GM18951 (cell line): ENCODE data around the gene IFITM10.

Source experiments
- POLR2A ChIP-seq: IDR thresholded peaks from 4 replicates; pipeline ENCODE4 v1.6.1; 2011; ENCODE audit warnings: mild to moderate bottlenecking; ENCODE audit not compliant: insufficient read length, insufficient read depth; ENCODE audit errors: extremely low read depth
- in situ Hi-C: fragments of 300-500 bp; cut with MboI; formaldehyde crosslinking; loops from one replicate; pipeline ENCODE4 v1.12.0; 2022; ENCODE audit warnings: low sequenced_read_pairs, mixed read lengths, inconsistent platforms; ENCODE audit not compliant: unreplicated experiment

The IFITM10 gene

GRCh38 chr11:1750481-1750839 is at the start of gene IFITM10:
TSS of gene IFITM10 (minus strand) at chr11:1750595. CDS start at chr11:1750442, 153 bp downstream.
- in situ Hi-C loops: no loop called here
- no peak for TF ChIP-seq POLR2A

- in situ Hi-C loops: no loop called here
- no peak for TF ChIP-seq POLR2A
Observed at GRCh38 chr11:1797391-1798125, 47.2 kb upstream of the IFITM10 start.

- no peak for TF ChIP-seq POLR2A
- in situ Hi-C loops: no loop called here
Observed at GRCh38 chr11:1796413-1797011, 46.1 kb upstream of the IFITM10 start.

- in situ Hi-C loops: no loop called here
- TF ChIP-seq POLR2A: no peak
Observed at GRCh38 chr11:1793081-1793480, 42.7 kb upstream of the IFITM10 start.

- in situ Hi-C loops: no loop called here
- TF ChIP-seq POLR2A: no peak
Observed at GRCh38 chr11:1792461-1792860, 42.1 kb upstream of the IFITM10 start.

- in situ Hi-C loops: no loop called here
- TF ChIP-seq POLR2A: no peak
Observed at GRCh38 chr11:1791912-1792311, 41.5 kb upstream of the IFITM10 start.

- no peak for TF ChIP-seq POLR2A
- in situ Hi-C loops: no loop called here
Observed at GRCh38 chr11:1786466-1786865, 36.1 kb upstream of the IFITM10 start.

- in situ Hi-C loops: no loop called here
- no peak for TF ChIP-seq POLR2A
Observed at GRCh38 chr11:1785749-1786413, 35.5 kb upstream of the IFITM10 start.

- in situ Hi-C loops: no loop called here
- no peak for TF ChIP-seq POLR2A
Observed at GRCh38 chr11:1784761-1785650, 34.6 kb upstream of the IFITM10 start.

GRCh38 chr11:1783725-1784529 is 33.5 kb upstream of the IFITM10 start:
- TF ChIP-seq POLR2A: no peak
- in situ Hi-C loops: no loop called here

GRCh38 chr11:1782831-1783724 is 32.7 kb upstream of the IFITM10 start:
- in situ Hi-C loops: no loop called here
- TF ChIP-seq POLR2A: no peak
